HepG2 (cell line): ENCODE results near the gene CDC123. TPM values are rescaled to one million over a fixed set of nuclear protein-coding genes. Genes with fewer than 3 reads are reported as not detected.
A peak's percentile ranks its signal among the peaks of the same experiment; 100 is the strongest.

Experiments used
- ATAC-seq: fragments of 200-7000 bp; cut with Tn5 transposase; 3 replicates; pipeline ENCODE4 v1.9.1; 2020; ENCODE audit warnings: mild to moderate bottlenecking, moderate library complexity
- BruUV-seq: library from RNA; stranded (reverse); fragments of 400-500 nt; replicated peaks from 2 replicates; lab custom pipeline; 2021; lab: Mats Ljungman, UMichigan
- CTCF ChIA-PET: fragments of 300-600 bp; formaldehyde crosslinking; extraction: SDS; loops from one replicate; lab custom pipeline; 2021; ENCODE audit warnings: low total read pairs, inconsistent platforms, low intra/inter-chr PET ratio; lab: Yijun Ruan, JAX
- POLR2A ChIA-PET: fragments of 350-600 bp; sonication (Branson Sonifier 250); formaldehyde crosslinking; loops from one replicate; lab custom pipeline; 2020; ENCODE audit warnings: antibody characterized with exemption, inconsistent platforms; lab: Yijun Ruan, JAX
- DNase-seq: peaks from one replicate; pipeline ENCODE4 v3.0.0-alpha.2; 2015; ENCODE audit warnings: low spot score
- FAIRE-seq: peaks from 3 replicates; lab custom pipeline; 2011; peaks lifted over from hg19 to GRCh38; lab: Jason Lieb, UNC
- H2AFZ ChIP-seq: one replicate; pipeline ENCODE4 v1.6.1; 2011; ENCODE audit warnings: low read length, inconsistent platforms
- H3K27ac ChIP-seq: fragments of 300-600 bp; 3 replicates; pipeline ENCODE4 v1.8.0; 2011; ENCODE audit warnings: mixed run types, mild to moderate bottlenecking, mixed read lengths, low read length, inconsistent platforms; ENCODE audit not compliant: insufficient read depth; ENCODE audit errors: extremely low read length
- H3K27me3 ChIP-seq, 2 experiments: fragments of 200-600 bp in 1 of 2; 2 replicates in 1 of 2; 3 replicates in 1 of 2; pipeline versions ENCODE4 v1.6.0 to v1.8.0; 2011; ENCODE audit warnings: low read length in 2 of 2, mild to moderate bottlenecking in 2 of 2, moderate library complexity in 2 of 2, inconsistent platforms in 1 of 2; ENCODE audit not compliant: insufficient read depth in 2 of 2, control insufficient read depth in 1 of 2
- H3K36me3 ChIP-seq, 2 experiments: fragments of 200-600 bp in 1 of 2; replicated peaks in 1 of 2; 2 replicates in 1 of 2; 3 replicates in 1 of 2; pipeline versions ENCODE4 v1.5.1 to v1.8.0; 2011; ENCODE audit warnings: low read length in 2 of 2, inconsistent platforms in 1 of 2; ENCODE audit not compliant: insufficient read depth in 2 of 2, control insufficient read depth in 1 of 2
- H3K4me1 ChIP-seq: 2 replicates; pipeline ENCODE4 v1.5.1; 2012; ENCODE audit warnings: low read length, inconsistent platforms; ENCODE audit not compliant: insufficient read depth
- H3K4me2 ChIP-seq: 2 replicates; pipeline ENCODE4 v1.6.0; 2011; ENCODE audit warnings: low read depth, low read length, inconsistent platforms
- H3K4me3 ChIP-seq, 3 experiments: fragments of 200-600 bp in 1 of 3; sonication (generic), shearing (Covaris generic) in 1 of 3; replicated peaks in 1 of 3; 2 replicates each; pipeline ENCODE4 v1.5.1; 2011 to 2016; ENCODE audit warnings: low read length in 3 of 3, inconsistent platforms in 2 of 3, low read depth in 2 of 3, mild to moderate bottlenecking in 2 of 3, control low read depth in 1 of 3, mixed read lengths in 1 of 3; ENCODE audit not compliant: insufficient read depth in 1 of 3
- H3K79me2 ChIP-seq: one replicate; pipeline ENCODE4 v1.6.1; 2011; ENCODE audit warnings: low read length, inconsistent platforms; ENCODE audit not compliant: insufficient read depth
- H3K9ac ChIP-seq: 2 replicates; pipeline ENCODE4 v1.6.0; 2011; ENCODE audit warnings: mild to moderate bottlenecking, low read depth, low read length, inconsistent platforms; ENCODE audit not compliant: insufficient read depth
- H3K9me3 ChIP-seq: 2 replicates; pipeline ENCODE4 v1.5.1; 2012; ENCODE audit warnings: mild to moderate bottlenecking, low read length
- H4K20me1 ChIP-seq: 2 replicates; pipeline ENCODE4 v1.6.0; 2011; ENCODE audit warnings: inconsistent platforms, mild to moderate bottlenecking, low read length, moderate library complexity; ENCODE audit not compliant: insufficient read depth
- CTCF ChIP-seq: sonication (generic); formaldehyde crosslinking; IDR thresholded peaks from 2 replicates; pipeline ENCODE4 v1.5.0; 2020; ENCODE audit warnings: mild to moderate bottlenecking, missing genetic modification reagents, moderate library complexity
- HNRNPL ChIP-seq: fragments of 200-400 bp; formaldehyde crosslinking; IDR thresholded peaks from 2 replicates; pipeline ENCODE4 v1.6.1; 2017; ENCODE audit warnings: mild to moderate bottlenecking, low read depth, low read length
- IRF2 ChIP-seq: IDR thresholded peaks from 2 replicates; pipeline ENCODE4 v1.6.1; 2018; ENCODE audit warnings: missing genetic modification reagents, missing compliant biosample characterization
- IRX3 ChIP-seq: sonication (generic); formaldehyde crosslinking; IDR thresholded peaks from 2 replicates; pipeline ENCODE4 v1.8.1; 2023; ENCODE audit warnings: mild to moderate bottlenecking, low read depth, missing genetic modification reagents, borderline replicate concordance
- MTF2 ChIP-seq: sonication (generic); formaldehyde crosslinking; IDR thresholded peaks from 2 replicates; pipeline ENCODE4 v1.5.0; 2020; ENCODE audit warnings: missing genetic modification reagents, borderline replicate concordance
- MYC ChIP-seq: sonication (generic); formaldehyde crosslinking; IDR thresholded peaks from 2 replicates; pipeline ENCODE4 v1.9.0; 2021; ENCODE audit warnings: missing genetic modification reagents, borderline replicate concordance
- NCOA2 ChIP-seq: sonication (generic); formaldehyde crosslinking; IDR thresholded peaks from 2 replicates; pipeline ENCODE4 v1.8.0; 2022; ENCODE audit warnings: inconsistent platforms
- RCOR2 ChIP-seq: IDR thresholded peaks from 2 replicates; pipeline ENCODE4 v1.6.1; 2016; ENCODE audit warnings: missing biosample characterization, missing genetic modification reagents
- SMARCE1 ChIP-seq: fragments of 450-650 bp; IDR thresholded peaks from 2 replicates; pipeline ENCODE4 v1.6.1; 2017; ENCODE audit warnings: borderline replicate concordance
- TEAD3 ChIP-seq: optimal IDR thresholded peaks from 2 replicates; pipeline ENCODE3; 2016; ENCODE audit warnings: borderline replicate concordance
- ZFP91 ChIP-seq: sonication (generic); formaldehyde crosslinking; IDR thresholded peaks from 2 replicates; pipeline ENCODE4 v1.9.0; 2022; ENCODE audit warnings: missing genetic modification reagents, mild to moderate bottlenecking, borderline replicate concordance
- WGBS: methylation state at CpG from one replicate; pipeline ENCODE4 v1.1.6; 2017; ENCODE audit warnings: low lambda C conversion rate; 5-methylcytosine and 5-hydroxymethylcytosine counted together
- in situ Hi-C: cut with HindIII; loops from 2 replicates; pipeline ENCODE4 v1.10.0; 2017; ENCODE audit warnings: low pct_unique_long_range_greater_than_20kb; ENCODE audit not compliant: extremely low pct_ligation_motif_present
- intact Hi-C: fragments of 100-400 bp; cut with micrococcal nuclease; formaldehyde crosslinking; loops from one replicate; pipeline ENCODE4 v1.10.0; 2022; ENCODE audit not compliant: unreplicated experiment
- polyA plus RNA-seq, 8 experiments: library from polyadenylated mRNA; depleted of rRNA in 3 of 8; stranded (reverse) in 7 of 8; unstranded in 1 of 8; fragments of >200 nt; fragmentation: Illumina TruSeq in 4 of 8; extraction: Trizol in 4 of 8; gene quantifications; 2 replicates each; pipeline versions ENCODE4 v1.2.1 to v1.2.3, GENCODE V29; 2011 to 2016; ENCODE audit warnings: low read depth in 4 of 8, missing spikeins in 1 of 8, mixed read lengths in 1 of 8; ENCODE audit not compliant: insufficient read depth in 1 of 8
- total RNA-seq, 5 experiments: library from RNA; depleted of rRNA; stranded (reverse); fragments of >200 nt; fragmentation: Illumina TruSeq; extraction: Trizol; gene quantifications; 2 replicates each; pipeline ENCODE4 v1.2.3, GENCODE V29; 2016; ENCODE audit warnings: low read depth in 1 of 5

CDC123 gene
- total and polyA plus RNA-seq, 2 of the 13 experiments (the other 11 are each of a cell fraction or from before 2014, with no cell fraction given), result 63.3 to 153 TPM

- TF ChIP-seq CTCF (CRISPR knock-in tag) (peak; percentile 86), MYC (CRISPR knock-in tag) (peak; percentile 30; the same call in 1 of the 2 replicates), HNRNPL (0 out of 2 replicates have a peak, but pooled peaks have one; percentile 59), ZFP91 (CRISPR knock-in tag) (peak; percentile 34; the same call in 1 of the 2 replicates), MTF2 (CRISPR knock-in tag) (no peak), IRF2 (CRISPR knock-in tag) (no peak)
- TF ChIP-seq, all 625 proteins: peak for 17
These were observed 68.4 kb downstream of the CDC123 start (continued) for GRCh38 chr10:12264204-12264940.

DNA sequence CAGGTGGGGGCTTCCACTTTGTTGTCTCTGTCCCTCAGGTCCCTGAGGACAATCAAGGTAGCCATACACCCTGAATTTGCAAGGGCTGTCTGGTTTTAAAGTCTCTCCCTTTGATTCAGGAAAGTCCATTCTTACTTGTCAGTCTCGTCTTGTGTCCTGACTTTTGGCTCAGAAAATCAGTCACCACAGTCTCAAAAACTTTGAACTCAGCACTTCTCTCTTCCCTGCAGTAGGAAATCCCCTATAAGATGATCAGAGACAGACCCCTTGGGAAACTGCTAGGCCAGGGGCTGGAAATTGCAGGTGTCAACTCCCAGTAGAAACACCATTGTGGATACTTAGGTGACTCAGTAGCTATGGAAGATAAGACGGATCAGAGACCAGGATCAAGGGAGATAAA, 73.1 kb downstream of the CDC123 start:
- DNase-seq (no peak), FAIRE-seq (no peak), ATAC-seq (no peak)
- no peaks in the 10 kb centered on the region for H3K36me3 ChIP-seq
- TF ChIP-seq TEAD3 (CRISPR knock-in tag) (no peak), SMARCE1 (no peak), NCOA2 (CRISPR knock-in tag) (no peak), RCOR2 (CRISPR knock-in tag) (no peak), IRX3 (no peak)
- in situ Hi-C loops, result loop anchor here (10.0 kb wide), 1 partner anchor 386 kb away; no protein-coding TSS in a partner anchor
- intact Hi-C loops, result no loop called here
- H2AFZ ChIP-seq, result no peak overlapping the region
- ChIA-PET POLR2A (no interaction called here), CTCF (no interaction called here)
- no peak overlapping the region for H3K4me2 ChIP-seq
- no peaks in the 10 kb centered on the region for H3K79me2 ChIP-seq
- no peak overlapping the region for H3K9ac ChIP-seq
- no peak overlapping the region for H3K4me3 ChIP-seq
- H3K4me1 ChIP-seq, result peaks cover 13% of the 10 kb centered on the region
- no peaks in the 10 kb centered on the region for H3K9me3 ChIP-seq
- H3K27ac ChIP-seq, result no peak overlapping the region
- no peaks in the 10 kb centered on the region; a peak in 1 of 5 replicates for H3K27me3 ChIP-seq
- H4K20me1 ChIP-seq, result no peaks in the 10 kb centered on the region
- BruUV-seq, result no TSS peak
- 12% methylated on average over 2 of the region's 2 CpGs for WGBS
